Activated CD8-positive, alpha-beta memory T cell treated with anti-CD3 and anti-CD28 coated beads, Interleukin-2, amount 10 ng/mL, durations not matched to agents 7 days and 5 days (primary cell): ENCODE data around the gene HBE1. TPM values are rescaled to one million over a fixed set of nuclear protein-coding genes. Genes with fewer than 3 reads are reported as not detected.

Experiments used
- total RNA-seq, 2 experiments: library from RNA; stranded (reverse); gene quantifications; one replicate each; pipeline ENCODE4 v1.2.3, GENCODE V29; 2021

HBE1 gene
- total RNA-seq, 2 experiments from 2014 or later: not detected

Other genes starting within 250 kb of the HBE1 start
- not detected for gene OR52J3, start 223.4 kb downstream of the HBE1 start, total RNA-seq
- gene OR52E2, start 210.3 kb downstream of the HBE1 start, total RNA-seq: not detected
- gene OR52E1, start 200.4 kb downstream of the HBE1 start, total RNA-seq: not detected
- not detected for gene OR52A5, start 131.6 kb downstream of the HBE1 start, total RNA-seq
- gene OR52A1, start 115.2 kb downstream of the HBE1 start, total RNA-seq: not detected
- gene OR51V1, start 69.3 kb downstream of the HBE1 start, total RNA-seq: not detected
- gene HBB, start 42.9 kb downstream of the HBE1 start, total RNA-seq: not detected
- gene HBD, start 35.5 kb downstream of the HBE1 start, total RNA-seq: not detected
- not detected for gene HBG1, start 20.1 kb downstream of the HBE1 start, total RNA-seq
- gene HBG2, start 15.2 kb downstream of the HBE1 start, total RNA-seq: not detected
- not detected for gene OR51B4, start 32.0 kb upstream of the HBE1 start, total RNA-seq
- not detected for gene OR51B2, start 54.4 kb upstream of the HBE1 start, total RNA-seq
- gene OR51B5, start 73.6 kb upstream of the HBE1 start, total RNA-seq: under 1 TPM in 1 of 2 experiments, not detected in 1; 0.47 TPM
- gene OR51B6, start 81.6 kb upstream of the HBE1 start, total RNA-seq: not detected
- gene OR51M1, start 113.9 kb upstream of the HBE1 start, total RNA-seq: not detected
- not detected for gene OR51Q1, start 152.2 kb upstream of the HBE1 start, total RNA-seq
- not detected for gene OR51I1, start 171.6 kb upstream of the HBE1 start, total RNA-seq
- gene OR51I2, start 179.4 kb upstream of the HBE1 start, total RNA-seq: not detected
- not detected for gene OR52D1, start 218.7 kb upstream of the HBE1 start, total RNA-seq
- gene UBQLN3, start 240.0 kb upstream of the HBE1 start, total RNA-seq: under 1 TPM in 1 of 2 experiments, not detected in 1; 0.12 TPM
- under 1 TPM; 0.19 to 0.55 TPM for gene UBQLNL, start 246.8 kb upstream of the HBE1 start, total RNA-seq